Neural crest cell (in vitro differentiated cells): ENCODE data around the gene ARID3A. TPM values are rescaled to one million over a fixed set of nuclear protein-coding genes. Genes with fewer than 3 reads are reported as not detected.

Source experiments
- DNase-seq: peaks from one replicate; pipeline ENCODE4 v3.0.0; 2021; ENCODE audit warnings: low read depth, mixed read lengths, low spot score
- H3K27ac Mint-ChIP-seq: one replicate; pipeline ENCODE4 v1.8.0; 2021; ENCODE audit warnings: mild to moderate bottlenecking, mixed read lengths; ENCODE audit not compliant: unreplicated experiment
- H3K27me3 Mint-ChIP-seq: 2 replicates; pipeline ENCODE4 v1.8.0; 2021; ENCODE audit warnings: low read depth, mild to moderate bottlenecking, mixed read lengths
- H3K36me3 Mint-ChIP-seq: 2 replicates; pipeline ENCODE4 v1.8.0; 2021; ENCODE audit warnings: low read depth, mild to moderate bottlenecking, mixed read lengths
- H3K4me1 Mint-ChIP-seq: 2 replicates; pipeline ENCODE4 v1.8.0; 2021; ENCODE audit warnings: mixed read lengths
- H3K4me3 Mint-ChIP-seq: one replicate; pipeline ENCODE4 v1.8.0; 2021; ENCODE audit warnings: mild to moderate bottlenecking, mixed read lengths
- H3K9me3 Mint-ChIP-seq: 2 replicates; pipeline ENCODE4 v1.8.0; 2021; ENCODE audit warnings: mixed read lengths
- CTCF ChIP-seq: fragments of 200-600 bp; sonication (generic); conservative IDR thresholded peaks from 2 replicates; pipeline ENCODE4 v1.5.0; 2021; ENCODE audit warnings: antibody characterized with exemption, mild to moderate bottlenecking
- total RNA-seq: library from RNA; stranded (reverse); gene quantifications from 2 replicates; pipeline ENCODE4 v1.2.1, GENCODE V29; 2021

The ARID3A gene
- total RNA-seq, 1 donor from 2014 or later = 48.4 TPM

GRCh38 chr19:944171-944567 is 18.3 kb downstream of the ARID3A start:
- TF ChIP-seq CTCF = no peak
- H3K4me3 Mint-ChIP-seq = no peak overlapping the region
- H3K9me3 Mint-ChIP-seq = no peaks in the 10 kb centered on the region
- H3K36me3 Mint-ChIP-seq = peaks cover 16% of the 10 kb centered on the region
- H3K4me1 Mint-ChIP-seq = peaks cover 19% of the 10 kb centered on the region
- DNase-seq = no peak
- H3K27me3 Mint-ChIP-seq = peaks cover 44% of the 10 kb centered on the region
- no peak overlapping the region for H3K27ac Mint-ChIP-seq

GRCh38 chr19:944663-945241 is 18.9 kb downstream of the ARID3A start:
- peaks cover 38% of the 10 kb centered on the region for H3K27me3 Mint-ChIP-seq
- no peak overlapping the region for H3K4me3 Mint-ChIP-seq
- DNase-seq = no peak
- H3K9me3 Mint-ChIP-seq = no peaks in the 10 kb centered on the region
- peaks cover 14% of the 10 kb centered on the region for H3K4me1 Mint-ChIP-seq
- H3K36me3 Mint-ChIP-seq = peaks cover 13% of the 10 kb centered on the region
- H3K27ac Mint-ChIP-seq = no peak overlapping the region
- TF ChIP-seq CTCF = no peak

GRCh38 chr19:945401-946252 is 19.8 kb downstream of the ARID3A start:
- no peak for TF ChIP-seq CTCF

GRCh38 chr19:947090-947706 is 21.4 kb downstream of the ARID3A start:
- H3K27ac Mint-ChIP-seq = no peak overlapping the region
- H3K36me3 Mint-ChIP-seq = peaks cover 3% of the 10 kb centered on the region
- no peak for TF ChIP-seq CTCF
- no peaks in the 10 kb centered on the region for H3K9me3 Mint-ChIP-seq
- H3K4me3 Mint-ChIP-seq = no peak overlapping the region
- H3K4me1 Mint-ChIP-seq = peaks cover 4% of the 10 kb centered on the region
- peaks cover 32% of the 10 kb centered on the region for H3K27me3 Mint-ChIP-seq
- no peak for DNase-seq

More at GRCh38 chr19:945401-946252, 19.8 kb downstream of the ARID3A start:
- Mint-ChIP-seq H3K4me3 (no peak overlapping the region), H3K36me3 (peaks cover 7% of the 10 kb centered on the region), H3K4me1 (peaks cover 7% of the 10 kb centered on the region), H3K27ac (no peak overlapping the region), H3K27me3 (peaks cover 34% of the 10 kb centered on the region), H3K9me3 (no peaks in the 10 kb centered on the region)
- no peak for DNase-seq

- Mint-ChIP-seq H3K27me3 (peaks cover 31% of the 10 kb centered on the region), H3K4me1 (peaks cover 4% of the 10 kb centered on the region), H3K27ac (no peak overlapping the region), H3K4me3 (no peak overlapping the region), H3K9me3 (no peaks in the 10 kb centered on the region), H3K36me3 (no peaks in the 10 kb centered on the region)
- DNase-seq = no peak
- TF ChIP-seq CTCF = no peak
These were observed 22.1 kb downstream of the ARID3A start for GRCh38 chr19:947707-948539.
